GM12878 (cell line): ENCODE results near the gene MAN2C1. TPM values are rescaled to one million over a fixed set of nuclear protein-coding genes. Genes with fewer than 3 reads are reported as not detected.

Experiments used
- BACH1 ChIP-seq: fragments of 450-650 bp; IDR thresholded peaks from 2 replicates; pipeline ENCODE4 v1.6.1; 2017; ENCODE audit warnings: mild to moderate bottlenecking, borderline replicate concordance
- BCL11A ChIP-seq: IDR thresholded peaks from 2 replicates; pipeline ENCODE4 v1.6.1; 2011; ENCODE audit warnings: low read depth, low read length
- BHLHE40 ChIP-seq, 2 experiments: fragments of 450-650 bp in 1 of 2; IDR thresholded peaks; 2 replicates each; pipeline ENCODE4 v1.6.1; 2011 to 2017; ENCODE audit warnings: low read depth in 2 of 2, borderline replicate concordance in 1 of 2, improper control_type of control experiment in 1 of 2, low read length in 1 of 2, mild to moderate bottlenecking in 1 of 2
- CBX3 ChIP-seq: fragments of 200-600 bp; sonication (generic); IDR thresholded peaks from 2 replicates; pipeline ENCODE4 v1.6.1; 2016; ENCODE audit warnings: low read depth, borderline replicate concordance
- GABPA ChIP-seq: IDR thresholded peaks from 2 replicates; pipeline ENCODE4 v1.6.1; 2014; ENCODE audit warnings: antibody characterized with exemption, low read depth, mild to moderate bottlenecking, inconsistent platforms
- IKZF2 ChIP-seq, 2 experiments: fragments of 450-650 bp; IDR thresholded peaks; 2 replicates each; pipeline ENCODE4 v1.6.1; 2017; ENCODE audit warnings: mild to moderate bottlenecking in 2 of 2, moderate library complexity in 2 of 2
- NR2C1 ChIP-seq: fragments of 450-650 bp; IDR thresholded peaks from 2 replicates; pipeline ENCODE4 v1.6.1; 2017; ENCODE audit warnings: antibody characterized with exemption, mild to moderate bottlenecking, moderate library complexity
- PAX8 ChIP-seq: fragments of 450-650 bp; IDR thresholded peaks from 2 replicates; pipeline ENCODE4 v1.6.1; 2017; ENCODE audit warnings: mild to moderate bottlenecking, moderate library complexity
- POLR2A ChIP-seq: IDR thresholded peaks from 2 replicates; pipeline ENCODE4 v1.6.1; 2011; ENCODE audit warnings: low read depth, mild to moderate bottlenecking, low read length
- POLR2AphosphoS5 ChIP-seq: IDR thresholded peaks from 2 replicates; pipeline ENCODE4 v1.6.1; 2011; ENCODE audit warnings: mild to moderate bottlenecking, low read length, inconsistent platforms
- RAD51 ChIP-seq: fragments of 450-650 bp; IDR thresholded peaks from 2 replicates; pipeline ENCODE4 v1.6.1; 2016; ENCODE audit warnings: moderate library complexity, mild to moderate bottlenecking, inconsistent platforms
- SMAD1 ChIP-seq: fragments of 450-650 bp; IDR thresholded peaks from 2 replicates; pipeline ENCODE4 v1.6.1; 2018; ENCODE audit warnings: mild to moderate bottlenecking, low read depth; ENCODE audit not compliant: partially characterized antibody
- TCF3 ChIP-seq: IDR thresholded peaks from 2 replicates; pipeline ENCODE4 v1.6.1; 2012; ENCODE audit warnings: low read depth, mild to moderate bottlenecking, low read length, borderline replicate concordance; ENCODE audit not compliant: insufficient read depth
- TCF7 ChIP-seq: IDR thresholded peaks from 2 replicates; pipeline ENCODE4 v1.6.1; 2014; ENCODE audit warnings: antibody characterized with exemption, borderline replicate concordance
- ZNF207 ChIP-seq: fragments of 450-650 bp; IDR thresholded peaks from 2 replicates; pipeline ENCODE4 v1.6.1; 2014; ENCODE audit warnings: antibody characterized with exemption, mild to moderate bottlenecking, borderline replicate concordance
- ZNF384 ChIP-seq: IDR thresholded peaks from 2 replicates; pipeline ENCODE4 v1.6.1; 2012; ENCODE audit warnings: low read depth, mild to moderate bottlenecking, low read length, improper control_type of control experiment, borderline replicate concordance
- polyA plus RNA-seq, 11 experiments: library from polyadenylated mRNA; depleted of rRNA in 4 of 11; unstranded in 6 of 11; stranded (reverse) in 5 of 11; fragments of >200 nt; fragmentation: Nextera tagmentation in 4 of 11; fragmentation: Illumina TruSeq in 1 of 11; extraction: Ambion mirVana in 4 of 11; extraction: Trizol in 1 of 11; gene quantifications; 1 replicate in 1 of 11; 2 replicates in 10 of 11; pipeline versions ENCODE4 v1.2.1 to v1.2.3, GENCODE V29; 2011 to 2016; ENCODE audit warnings: inconsistent platforms in 2 of 11, missing spikeins in 2 of 11, low read depth in 1 of 11
- total RNA-seq, 4 experiments: library from RNA; depleted of rRNA in 3 of 4; stranded (reverse); fragments of >200 nt in 3 of 4; fragmentation: Illumina TruSeq in 1 of 4; extraction: Trizol in 1 of 4; gene quantifications; 2 replicates each; pipeline versions ENCODE4 v1.2.1 to v1.2.3, GENCODE V29; 2013 to 2021
- TF ChIP-seq, protein P1 (sequence below): fragments of 450-650 bp; IDR thresholded peaks from 2 replicates; pipeline ENCODE4 v1.6.1; 2018; ENCODE audit warnings: mild to moderate bottlenecking, low read depth, moderate library complexity; ENCODE audit not compliant: partially characterized antibody
- TF ChIP-seq, protein P2 (sequence below): fragments of 450-650 bp; IDR thresholded peaks from 2 replicates; pipeline ENCODE4 v1.6.1; 2016; ENCODE audit warnings: mild to moderate bottlenecking
- TF ChIP-seq, protein P3 (sequence below), 3 experiments: IDR thresholded peaks in 2 of 3; conservative IDR thresholded peaks in 1 of 3; 2 replicates each; pipeline ENCODE4 v1.5.1; 2011; ENCODE audit warnings: low read depth in 3 of 3, low read length in 3 of 3, mild to moderate bottlenecking in 3 of 3, control low read depth in 2 of 3, moderate library complexity in 2 of 3, inconsistent platforms in 1 of 3, mixed read lengths in 1 of 3; ENCODE audit not compliant: control insufficient read depth in 2 of 3, insufficient read depth in 1 of 3; ENCODE audit errors: extremely low read depth in 1 of 3

The MAN2C1 gene
- total and polyA plus RNA-seq, 10 of the 15 experiments (the other 5 are each of a cell fraction or from before 2014, with no cell fraction given): 1.4 to 111 (median 42.2) TPM

DNA sequence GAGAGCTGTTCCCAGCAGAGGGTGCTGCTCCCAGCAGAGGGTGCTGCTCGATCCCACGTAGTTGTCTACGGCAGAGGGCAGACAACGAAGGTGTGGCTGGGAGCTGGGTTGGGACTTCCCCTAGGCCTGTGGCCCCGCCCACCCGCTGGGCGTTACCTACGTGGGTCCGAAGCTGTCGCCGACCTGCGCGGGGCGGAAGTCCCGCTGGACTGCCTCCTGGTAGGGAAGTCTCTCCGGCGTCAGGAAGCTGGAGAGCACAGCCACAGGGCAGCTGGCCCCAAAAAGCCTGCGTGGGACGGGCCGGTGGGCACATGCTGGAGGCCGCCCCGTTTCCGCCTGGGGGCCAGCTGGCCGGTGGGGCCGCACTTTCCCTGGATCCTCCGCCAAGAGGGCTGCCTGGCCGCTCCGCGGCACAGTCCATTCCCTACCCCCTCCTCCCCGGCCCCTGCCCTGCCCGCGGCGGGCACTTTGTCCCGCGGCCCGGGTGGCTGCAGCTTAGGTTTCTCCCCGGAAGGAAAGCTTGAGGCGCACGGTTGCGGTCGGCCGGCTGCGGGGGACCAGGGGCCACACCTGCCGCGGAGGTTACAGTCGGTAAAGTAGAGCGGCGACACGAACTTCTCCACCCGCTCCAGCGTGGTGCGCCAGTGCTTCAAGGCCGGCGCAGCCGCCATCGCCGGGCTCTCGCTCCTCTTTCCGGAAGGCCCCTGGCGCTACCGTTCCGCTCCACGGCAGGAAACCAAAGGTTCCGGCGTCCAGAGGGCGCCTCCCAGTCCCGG, at the start of gene MAN2C1 (continued):
- TF ChIP-seq, protein P1, sequence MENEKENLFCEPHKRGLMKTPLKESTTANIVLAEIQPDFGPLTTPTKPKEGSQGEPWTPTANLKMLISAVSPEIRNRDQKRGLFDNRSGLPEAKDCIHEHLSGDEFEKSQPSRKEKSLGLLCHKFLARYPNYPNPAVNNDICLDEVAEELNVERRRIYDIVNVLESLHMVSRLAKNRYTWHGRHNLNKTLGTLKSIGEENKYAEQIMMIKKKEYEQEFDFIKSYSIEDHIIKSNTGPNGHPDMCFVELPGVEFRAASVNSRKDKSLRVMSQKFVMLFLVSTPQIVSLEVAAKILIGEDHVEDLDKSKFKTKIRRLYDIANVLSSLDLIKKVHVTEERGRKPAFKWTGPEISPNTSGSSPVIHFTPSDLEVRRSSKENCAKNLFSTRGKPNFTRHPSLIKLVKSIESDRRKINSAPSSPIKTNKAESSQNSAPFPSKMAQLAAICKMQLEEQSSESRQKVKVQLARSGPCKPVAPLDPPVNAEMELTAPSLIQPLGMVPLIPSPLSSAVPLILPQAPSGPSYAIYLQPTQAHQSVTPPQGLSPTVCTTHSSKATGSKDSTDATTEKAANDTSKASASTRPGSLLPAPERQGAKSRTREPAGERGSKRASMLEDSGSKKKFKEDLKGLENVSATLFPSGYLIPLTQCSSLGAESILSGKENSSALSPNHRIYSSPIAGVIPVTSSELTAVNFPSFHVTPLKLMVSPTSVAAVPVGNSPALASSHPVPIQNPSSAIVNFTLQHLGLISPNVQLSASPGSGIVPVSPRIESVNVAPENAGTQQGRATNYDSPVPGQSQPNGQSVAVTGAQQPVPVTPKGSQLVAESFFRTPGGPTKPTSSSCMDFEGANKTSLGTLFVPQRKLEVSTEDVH: peak; percentile 85
- peak; percentile 70 for TF ChIP-seq NR2C1
- TF ChIP-seq, protein P2, sequence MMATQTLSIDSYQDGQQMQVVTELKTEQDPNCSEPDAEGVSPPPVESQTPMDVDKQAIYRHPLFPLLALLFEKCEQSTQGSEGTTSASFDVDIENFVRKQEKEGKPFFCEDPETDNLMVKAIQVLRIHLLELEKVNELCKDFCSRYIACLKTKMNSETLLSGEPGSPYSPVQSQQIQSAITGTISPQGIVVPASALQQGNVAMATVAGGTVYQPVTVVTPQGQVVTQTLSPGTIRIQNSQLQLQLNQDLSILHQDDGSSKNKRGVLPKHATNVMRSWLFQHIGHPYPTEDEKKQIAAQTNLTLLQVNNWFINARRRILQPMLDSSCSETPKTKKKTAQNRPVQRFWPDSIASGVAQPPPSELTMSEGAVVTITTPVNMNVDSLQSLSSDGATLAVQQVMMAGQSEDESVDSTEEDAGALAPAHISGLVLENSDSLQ: 0 out of 2 replicates have a peak, but pooled peaks have one; percentile 34
- TF ChIP-seq, protein P3, sequence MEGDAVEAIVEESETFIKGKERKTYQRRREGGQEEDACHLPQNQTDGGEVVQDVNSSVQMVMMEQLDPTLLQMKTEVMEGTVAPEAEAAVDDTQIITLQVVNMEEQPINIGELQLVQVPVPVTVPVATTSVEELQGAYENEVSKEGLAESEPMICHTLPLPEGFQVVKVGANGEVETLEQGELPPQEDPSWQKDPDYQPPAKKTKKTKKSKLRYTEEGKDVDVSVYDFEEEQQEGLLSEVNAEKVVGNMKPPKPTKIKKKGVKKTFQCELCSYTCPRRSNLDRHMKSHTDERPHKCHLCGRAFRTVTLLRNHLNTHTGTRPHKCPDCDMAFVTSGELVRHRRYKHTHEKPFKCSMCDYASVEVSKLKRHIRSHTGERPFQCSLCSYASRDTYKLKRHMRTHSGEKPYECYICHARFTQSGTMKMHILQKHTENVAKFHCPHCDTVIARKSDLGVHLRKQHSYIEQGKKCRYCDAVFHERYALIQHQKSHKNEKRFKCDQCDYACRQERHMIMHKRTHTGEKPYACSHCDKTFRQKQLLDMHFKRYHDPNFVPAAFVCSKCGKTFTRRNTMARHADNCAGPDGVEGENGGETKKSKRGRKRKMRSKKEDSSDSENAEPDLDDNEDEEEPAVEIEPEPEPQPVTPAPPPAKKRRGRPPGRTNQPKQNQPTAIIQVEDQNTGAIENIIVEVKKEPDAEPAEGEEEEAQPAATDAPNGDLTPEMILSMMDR (IDR thresholded peaks at IDR 0.05 in 2 of 3, conservative IDR thresholded peaks at IDR 0.05 in 1 of 3; ENCODE audit: control insufficient read depth in 2 of 3, extremely low read depth in 1 of 3, insufficient read depth in 1 of 3, low read depth in 3 of 3, low read length in 3 of 3): peak; percentile 81 to 95 (median 87)
- no peak for TF ChIP-seq SMAD1
- TF ChIP-seq BCL11A: no peak
- peak; percentile 98 for TF ChIP-seq ZNF207
- TF ChIP-seq POLR2A: peak; percentile 97
- no peak for TF ChIP-seq PAX8
- peak; percentile 58 to 70; a peak in 3 of 4 replicates for TF ChIP-seq IKZF2 (IDR thresholded peaks at IDR 0.05)
- peak; percentile 76 for TF ChIP-seq TCF3
- TF ChIP-seq POLR2AphosphoS5: peak; percentile 97
- TF ChIP-seq ZNF384: no peak
- peak; percentile 9; the same call in 1 of the 2 replicates for TF ChIP-seq TCF7
- TF ChIP-seq GABPA: peak; percentile 96
- peak; percentile 88 for TF ChIP-seq BACH1
- TF ChIP-seq RAD51: no peak
- no peak for TF ChIP-seq CBX3
- TF ChIP-seq BHLHE40 (IDR thresholded peaks at IDR 0.05; ENCODE audit: borderline replicate concordance in 1 of 2, low read depth in 2 of 2, low read length in 1 of 2): peak; percentile 22 to 53; a peak in 2 of 4 replicates
